T-helper 1 cell (primary cell): ENCODE measurements around the gene LILRB2.
"Not testable (repeated sequence)": the region's sequence is repeated elsewhere in the genome, so short reads cannot be mapped to it uniquely, and the experiment has no call there.

ENCODE experiments used
- DNase-seq, 5 donors: peaks; one replicate each; pipeline ENCODE4 v3.0.0-alpha.2; 2012 to 2020

LILRB2 gene

DNA sequence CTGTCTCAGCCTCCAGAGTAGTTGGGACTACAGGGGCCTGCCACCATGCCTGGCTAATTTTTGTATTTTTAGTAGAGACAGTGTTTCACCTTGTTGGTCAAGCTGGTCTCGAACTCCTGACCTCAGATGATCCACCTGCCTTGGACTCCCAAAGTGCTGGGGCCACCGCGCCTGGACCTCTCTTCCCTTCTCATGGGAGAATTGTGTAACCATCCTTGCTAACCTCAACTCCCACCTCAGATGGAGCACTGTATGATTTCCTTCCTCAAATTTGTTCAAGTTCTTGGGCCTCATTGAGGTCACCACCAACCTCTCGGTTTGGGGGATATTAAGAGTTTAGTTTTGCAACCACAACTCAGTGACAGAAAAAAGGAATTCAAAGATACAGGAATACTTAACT is 21.3 kb upstream of the LILRB2 start:
- no peak for DNase-seq

DNA sequence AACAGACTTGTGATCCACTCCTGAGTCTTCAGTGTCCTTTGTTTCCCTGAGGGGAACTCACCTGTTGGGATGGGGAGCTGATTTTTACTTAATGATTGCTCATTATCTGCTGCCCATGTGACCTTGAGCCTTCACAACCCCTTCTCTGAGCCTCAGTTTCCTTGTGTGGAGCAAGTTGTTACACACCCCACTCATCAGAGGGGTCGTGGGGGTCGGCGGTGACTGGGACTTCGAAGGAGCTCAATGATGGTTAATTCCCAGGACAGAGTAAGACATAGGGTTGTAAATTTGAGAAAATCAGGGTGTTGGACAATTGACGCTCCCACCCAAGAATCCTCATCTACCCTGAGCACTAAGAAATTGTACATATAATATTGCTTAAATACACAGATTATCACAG is 18.6 kb upstream of the LILRB2 start:
- no peak for DNase-seq

DNA sequence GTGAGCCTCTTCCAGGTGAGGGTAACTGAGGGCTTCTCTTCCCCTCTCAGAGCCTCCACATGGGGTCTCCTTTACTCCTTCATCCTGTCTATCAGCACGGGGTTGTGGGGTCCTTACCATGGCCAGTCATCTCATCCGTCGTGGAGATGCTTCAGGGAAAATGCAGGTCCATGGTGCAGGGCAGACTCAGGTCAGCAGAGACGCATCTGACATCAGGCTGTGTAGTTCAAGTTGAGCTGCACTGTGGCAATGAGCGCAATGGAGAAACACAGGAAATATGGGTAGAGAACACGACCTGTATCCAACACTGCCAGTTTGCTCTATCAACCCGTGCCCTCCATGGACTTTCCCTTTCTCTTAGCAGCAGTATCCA is 18.2 kb upstream of the LILRB2 start:
- DNase-seq: no peak

DNA sequence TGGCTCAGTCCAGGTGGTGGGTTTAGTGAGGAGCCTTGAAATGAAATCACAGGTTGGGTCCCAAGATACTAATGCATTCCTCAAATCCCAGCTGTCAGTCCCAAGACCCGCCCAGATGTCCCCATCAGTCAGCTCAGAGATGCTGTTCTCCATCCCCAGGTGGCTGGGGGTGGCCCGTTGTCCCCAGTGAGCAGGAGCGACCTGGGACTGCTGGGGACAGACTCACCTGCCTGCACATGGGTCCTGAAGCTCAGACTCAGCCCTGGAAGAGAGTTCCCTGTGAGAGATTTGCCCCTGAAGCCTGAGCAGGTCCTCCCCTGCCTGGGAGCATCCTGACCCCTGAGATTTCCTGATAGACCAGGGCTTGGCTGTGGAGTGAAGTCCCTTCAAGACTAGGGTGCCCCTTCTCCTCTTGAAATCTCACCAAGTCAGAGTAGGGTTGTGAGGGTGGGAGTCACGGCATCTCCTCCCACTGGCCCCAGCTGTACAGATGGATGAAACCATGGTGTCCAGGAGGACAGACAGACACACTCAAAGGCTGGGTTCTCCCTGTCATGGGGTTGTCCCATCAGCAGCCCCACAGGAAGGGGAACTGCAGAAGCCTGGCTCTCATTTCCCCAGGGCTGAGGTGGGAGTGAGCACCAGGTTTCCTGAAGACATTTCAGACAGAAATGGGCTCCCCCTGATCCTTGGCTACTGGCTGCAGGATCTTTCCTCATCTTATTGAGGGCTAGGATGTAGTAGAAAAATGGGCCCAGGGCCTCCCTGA is 17.6 kb upstream of the LILRB2 start:
- DNase-seq: no peak

DNA sequence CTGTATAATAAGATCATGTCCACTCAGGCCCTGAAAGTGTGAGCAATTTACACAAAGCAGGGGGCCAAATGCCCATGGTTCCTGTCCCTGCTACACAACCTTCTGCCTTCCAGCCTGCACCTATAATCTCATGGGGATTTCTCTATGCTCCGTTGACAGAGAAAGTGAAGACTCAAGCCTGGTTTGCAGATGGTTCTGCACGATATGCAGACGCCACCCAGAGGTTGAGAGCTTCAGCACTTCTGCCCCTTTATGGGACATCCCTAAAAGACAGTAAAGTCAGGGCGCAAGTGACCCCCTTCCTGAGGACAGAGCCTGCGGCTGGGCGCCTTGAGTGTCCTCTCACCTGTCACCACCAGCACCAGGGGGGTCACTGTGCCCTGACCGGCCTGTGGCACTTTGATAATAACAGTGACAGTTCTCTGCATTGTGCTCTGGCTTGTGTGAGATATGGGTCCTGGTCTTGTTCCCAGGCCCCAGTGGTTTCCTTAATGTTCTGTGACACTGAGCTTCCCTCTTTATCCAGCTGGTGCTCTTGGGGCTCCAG is 16.9 kb upstream of the LILRB2 start:
- DNase-seq: no peak

DNA sequence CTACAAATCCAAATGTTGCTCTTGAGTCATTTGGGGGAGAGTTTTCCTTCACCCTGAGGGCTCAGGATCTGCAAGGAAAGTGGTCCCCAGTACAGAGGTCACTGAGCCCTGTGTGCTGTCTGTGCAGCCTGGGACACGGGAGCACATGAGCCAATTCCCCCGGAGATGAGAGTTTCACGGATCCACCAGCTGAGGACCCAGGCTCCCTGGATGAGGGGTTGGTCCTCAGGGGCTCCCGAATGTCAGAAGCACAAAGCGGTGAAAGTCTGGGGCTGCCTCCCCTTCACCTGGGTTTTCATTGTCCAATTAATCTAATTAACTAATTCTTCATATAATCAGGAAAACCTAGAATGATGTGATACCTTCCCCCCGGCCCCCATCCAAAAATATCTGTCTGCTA is 13.6 kb upstream of the LILRB2 start:
- no peak for DNase-seq

DNA sequence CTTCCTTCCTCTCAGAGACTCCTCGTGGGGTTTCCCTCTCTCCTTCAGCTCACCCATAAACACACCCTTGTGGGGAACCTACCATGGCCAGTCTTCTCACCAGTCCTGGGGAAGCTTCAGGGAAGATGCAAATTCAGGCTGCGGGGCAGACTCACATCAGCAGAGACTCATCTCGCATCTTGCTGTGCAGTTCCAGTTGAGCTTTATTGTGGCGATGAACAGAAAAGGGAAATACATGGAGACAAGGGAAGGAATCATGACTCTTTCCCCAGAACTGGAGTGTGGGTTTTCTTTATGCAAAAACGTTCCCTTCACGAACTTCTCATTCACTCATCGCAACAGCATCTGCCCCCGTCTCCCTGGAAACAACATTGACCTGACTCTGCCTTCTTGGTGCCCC is 8.2 kb upstream of the LILRB2 start:
- DNase-seq: not testable (repeated sequence)

DNA sequence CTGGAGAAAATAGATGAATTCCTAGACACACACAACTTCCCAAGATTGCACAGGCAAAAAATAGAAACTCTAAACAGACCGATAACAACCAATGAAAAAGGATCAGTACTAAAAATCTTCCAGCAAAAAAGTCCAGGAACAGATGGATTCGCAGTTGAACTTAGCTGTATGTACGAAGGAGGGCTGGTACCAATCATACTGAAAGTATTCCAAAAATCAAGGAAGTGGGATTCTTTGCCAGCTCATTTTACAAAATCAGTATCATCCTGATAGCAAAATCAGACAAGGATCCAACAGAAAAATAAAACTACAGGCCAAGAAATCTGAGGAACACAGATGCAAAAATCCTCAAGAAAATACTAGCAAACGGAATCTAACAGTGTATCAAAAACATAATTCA is 6.5 kb upstream of the LILRB2 start:
- DNase-seq: no peak

DNA sequence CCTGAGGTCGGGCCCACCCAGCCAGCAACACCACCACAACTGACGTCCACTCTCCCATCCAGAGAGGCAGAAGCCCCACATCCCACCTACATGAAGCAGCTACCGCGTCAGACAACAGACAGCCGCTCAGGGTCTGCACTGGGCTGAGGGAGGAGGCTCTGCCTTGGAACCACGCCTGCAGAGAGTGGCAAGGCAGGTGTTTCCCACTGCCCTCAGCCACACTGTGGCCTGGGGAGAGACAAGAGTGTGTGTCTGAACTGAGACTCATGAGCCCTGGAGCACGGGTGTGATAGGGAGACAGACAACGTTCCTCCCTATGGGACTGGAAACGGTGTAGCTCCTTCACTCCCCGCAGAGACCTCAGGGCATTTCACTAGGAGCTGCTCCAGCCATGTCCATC is 5.4 kb upstream of the LILRB2 start:
- DNase-seq: not testable (repeated sequence)

DNA sequence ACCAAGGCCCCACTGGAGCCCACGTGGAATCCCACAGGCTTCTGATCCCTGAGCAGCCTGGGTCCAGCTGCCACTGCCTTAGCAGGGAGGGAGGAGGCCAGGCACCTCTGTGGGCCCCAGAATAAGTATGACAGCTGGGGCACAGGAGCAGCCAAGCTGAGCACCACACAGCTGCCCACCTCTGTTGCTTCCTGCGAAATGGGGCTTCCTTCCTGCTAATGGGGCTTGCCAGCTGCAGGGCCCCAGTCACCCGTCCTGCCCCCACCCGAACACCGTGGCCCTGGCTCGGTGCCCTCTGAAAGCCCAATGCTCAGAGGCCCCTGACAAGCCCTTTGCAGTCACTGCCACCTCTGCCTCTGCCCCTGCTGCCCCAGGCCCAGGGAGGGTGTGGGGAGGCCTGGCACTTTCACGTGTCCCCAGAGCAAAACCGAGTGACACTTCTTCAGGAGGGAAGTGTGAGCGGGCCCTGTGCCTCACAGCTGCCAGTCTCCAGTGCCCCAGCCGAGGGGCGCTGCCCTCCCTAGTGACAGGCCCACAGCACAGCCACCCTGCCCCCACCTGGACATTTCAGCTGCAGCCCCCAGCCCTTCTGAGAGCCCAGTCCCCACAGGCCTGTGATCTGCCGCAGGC is 4.6 kb upstream of the LILRB2 start:
- DNase-seq: not testable (repeated sequence)

DNA sequence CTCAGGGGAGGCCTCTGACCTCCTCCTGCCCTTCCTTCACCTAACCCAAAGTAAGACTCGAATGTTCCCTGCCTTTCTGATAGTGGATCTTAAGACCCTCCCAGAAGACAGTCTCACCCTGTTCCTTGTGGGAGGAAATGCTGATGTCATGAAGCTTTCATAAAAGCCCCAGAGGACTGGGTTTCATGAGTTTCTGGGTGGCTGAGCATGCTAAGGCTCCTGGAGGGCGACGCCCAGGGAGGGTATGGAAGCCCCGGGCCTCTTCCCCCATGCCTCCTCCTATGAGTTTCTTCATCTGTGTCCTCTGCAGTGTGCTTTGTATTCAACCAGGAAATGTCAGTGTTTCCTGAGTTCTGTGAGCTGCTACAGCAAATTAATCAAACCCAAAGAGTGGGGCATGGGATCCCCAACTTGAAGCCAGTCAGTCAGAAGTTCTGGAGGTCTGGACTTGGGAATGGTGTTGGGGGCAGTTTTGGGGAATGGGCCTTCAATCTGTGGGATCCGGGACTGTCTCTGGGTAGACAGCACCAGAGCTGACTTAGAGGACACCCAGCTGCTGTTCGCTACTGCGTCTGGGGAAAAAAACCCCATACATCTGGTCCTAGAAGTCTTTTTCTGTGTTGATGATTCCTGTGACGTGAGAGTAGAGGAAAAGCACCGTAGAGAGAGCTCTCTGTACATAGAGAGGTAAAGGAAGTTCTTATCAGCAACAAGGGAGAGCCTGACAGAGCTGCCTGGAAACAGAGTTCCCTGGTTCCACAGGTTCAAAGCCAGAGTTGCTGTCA is 2.0 kb upstream of the LILRB2 start:
- no peak for DNase-seq

DNA sequence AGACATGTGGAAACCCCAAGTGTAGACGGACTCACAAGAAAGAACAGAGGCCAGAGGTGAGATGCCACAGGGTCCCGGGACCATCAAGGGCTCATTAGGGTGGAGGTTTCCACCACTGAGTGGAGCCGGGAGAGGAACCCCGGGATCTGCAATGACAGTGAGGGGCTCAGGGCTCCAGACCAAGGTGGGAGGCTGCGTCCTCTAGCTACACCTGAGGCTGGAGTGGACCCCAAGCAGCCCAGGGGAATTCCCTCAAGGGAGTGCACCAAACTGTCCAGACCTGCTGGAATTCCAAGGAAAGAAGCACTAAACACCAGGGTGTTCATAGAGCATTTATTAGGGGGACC is 792 bp upstream of the LILRB2 start:
- not testable (repeated sequence) for DNase-seq

DNA sequence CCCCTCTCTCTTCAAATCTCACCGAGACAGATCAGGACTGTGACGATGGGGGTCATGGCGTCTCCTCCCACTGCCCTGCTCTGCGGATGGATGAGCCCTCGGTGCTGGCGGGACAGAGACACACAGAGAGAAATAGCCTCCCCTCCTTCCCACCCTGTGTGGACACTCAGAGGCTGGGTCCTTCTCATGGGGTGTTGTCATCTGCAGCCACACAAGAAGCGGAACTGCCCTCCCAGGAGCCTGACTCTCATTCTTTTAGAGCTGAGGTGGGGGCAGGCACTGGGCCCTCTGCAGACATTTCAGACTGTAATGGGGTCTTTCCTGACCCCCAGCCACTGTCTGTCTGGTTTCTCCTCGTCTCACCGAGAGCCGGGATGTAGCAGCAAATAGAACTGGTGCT is 469 bp downstream of the LILRB2 start:
- not testable (repeated sequence) for DNase-seq

DNA sequence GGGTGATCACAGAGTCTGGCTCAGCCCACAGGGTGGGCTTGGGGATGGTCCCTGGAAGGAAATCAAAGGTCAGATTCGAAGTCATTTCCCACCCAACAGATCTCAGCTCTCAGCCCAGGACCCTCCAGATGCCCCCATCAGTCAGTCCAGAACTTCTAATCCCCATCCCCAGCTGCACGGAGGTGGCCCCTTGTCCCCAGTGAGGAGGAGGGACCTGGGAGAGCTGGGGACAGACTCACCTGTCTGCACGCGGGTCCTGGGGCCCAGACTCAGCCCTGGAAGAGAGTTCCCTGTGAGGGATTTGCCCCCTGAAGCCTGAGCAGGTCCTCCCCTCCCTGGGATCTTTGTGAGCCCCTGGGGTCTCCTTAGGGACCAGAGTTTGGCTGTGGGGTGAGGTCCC is 885 bp downstream of the LILRB2 start:
- not testable (repeated sequence) for DNase-seq

DNA sequence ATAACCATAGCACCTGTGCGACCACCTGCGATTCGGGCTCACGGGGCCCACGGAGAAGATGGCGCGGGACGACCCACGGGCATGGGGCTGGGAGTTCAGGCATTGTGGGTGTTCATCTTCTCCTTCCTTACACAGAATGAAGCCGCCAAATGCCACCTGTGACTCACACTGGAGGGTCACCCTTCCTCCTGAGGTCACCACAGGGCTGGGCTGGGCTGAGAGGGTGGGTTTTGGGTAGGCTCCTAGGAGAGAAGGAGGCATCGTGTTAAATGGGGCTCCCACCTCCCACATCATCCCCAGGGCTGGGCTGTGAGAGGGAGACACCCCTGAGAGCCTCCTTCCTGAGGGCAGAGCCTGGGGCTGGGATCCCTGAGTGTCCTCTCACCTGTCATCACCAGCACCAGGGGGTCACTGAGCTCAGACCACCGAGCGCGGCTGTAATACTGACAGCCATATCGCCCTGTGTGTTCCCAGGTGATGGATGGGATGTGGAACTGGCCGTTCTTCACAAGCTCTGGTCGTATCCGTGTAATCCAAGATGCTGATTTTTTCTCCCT is 1.4 kb downstream of the LILRB2 start:
- DNase-seq: no peak

DNA sequence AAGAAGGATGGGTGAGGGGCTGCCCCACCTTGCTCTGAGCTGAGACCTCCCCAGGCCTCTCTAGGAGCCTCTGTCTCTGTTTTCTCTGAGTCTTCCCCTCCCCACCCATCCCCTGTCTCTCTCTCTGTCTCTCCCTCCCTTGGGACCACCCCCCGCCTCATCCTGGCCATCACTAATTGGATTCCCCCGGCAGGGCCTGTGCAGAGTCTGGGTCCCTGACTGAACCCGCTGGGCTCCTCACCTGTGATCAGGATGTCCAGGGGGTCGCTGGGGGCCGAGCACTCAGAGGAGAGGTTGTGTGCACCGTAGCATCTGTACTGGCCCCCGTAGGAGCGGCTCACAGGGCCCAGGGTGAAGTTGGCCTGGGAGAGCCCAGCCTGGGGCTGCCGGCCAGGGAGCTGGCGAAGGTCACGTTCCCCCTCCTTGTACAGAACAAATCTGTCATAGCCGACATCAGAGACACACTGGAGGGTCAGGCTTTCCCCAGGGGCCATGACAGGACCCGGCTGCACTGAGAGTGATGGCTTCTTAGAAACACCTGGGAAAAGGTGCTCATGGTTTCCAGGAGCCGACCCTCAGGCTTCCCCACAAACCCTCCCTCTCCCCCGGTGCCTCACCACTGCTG is 2.2 kb downstream of the LILRB2 start:
- not testable (repeated sequence) for DNase-seq

DNA sequence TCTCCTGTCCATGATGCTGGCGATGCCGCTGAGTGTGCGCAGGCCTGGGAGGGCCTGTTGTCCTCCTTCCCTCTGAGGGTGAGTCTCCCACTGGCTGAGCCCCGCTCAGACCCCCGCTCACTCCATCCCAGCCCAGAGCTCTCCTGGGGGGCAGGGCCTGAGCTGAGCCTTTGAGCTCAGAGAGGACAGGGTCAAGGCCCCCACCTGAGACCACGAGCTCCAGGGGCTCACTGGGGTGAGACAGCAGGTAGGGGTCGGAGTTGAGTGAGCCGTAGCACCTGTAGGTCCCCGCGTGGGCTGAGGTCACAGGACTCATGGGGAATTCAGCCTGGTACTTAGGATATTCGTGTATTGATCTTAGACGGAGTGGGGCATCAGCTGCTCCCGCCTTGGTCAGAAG is 2.9 kb downstream of the LILRB2 start:
- not testable (repeated sequence) for DNase-seq

DNA sequence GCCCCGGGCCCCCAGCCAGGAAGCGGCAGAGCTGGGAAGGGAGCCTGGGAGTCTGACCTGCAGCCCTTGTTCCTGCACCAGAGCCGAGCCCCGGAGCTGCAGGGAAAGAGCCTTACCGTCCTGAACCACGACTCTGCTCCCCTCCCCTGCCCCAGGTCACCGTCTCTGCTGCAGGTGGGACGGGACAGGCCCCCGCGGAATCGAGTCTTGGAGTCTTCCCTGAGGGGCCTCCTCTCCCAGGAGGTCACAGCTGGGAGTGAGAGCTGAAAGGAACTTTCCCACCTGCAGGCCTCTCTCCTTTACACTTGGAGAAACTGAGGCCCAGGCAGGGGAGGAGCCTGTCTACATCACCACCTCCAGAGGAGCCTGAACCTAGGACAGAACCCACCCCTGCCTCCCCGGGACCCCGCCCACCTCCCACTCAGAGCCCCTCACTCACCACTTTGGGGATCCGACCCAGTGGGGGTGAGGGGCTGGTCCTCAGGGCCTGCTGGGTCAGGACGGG is 3.7 kb downstream of the LILRB2 start:
- DNase-seq: not testable (repeated sequence)

DNA sequence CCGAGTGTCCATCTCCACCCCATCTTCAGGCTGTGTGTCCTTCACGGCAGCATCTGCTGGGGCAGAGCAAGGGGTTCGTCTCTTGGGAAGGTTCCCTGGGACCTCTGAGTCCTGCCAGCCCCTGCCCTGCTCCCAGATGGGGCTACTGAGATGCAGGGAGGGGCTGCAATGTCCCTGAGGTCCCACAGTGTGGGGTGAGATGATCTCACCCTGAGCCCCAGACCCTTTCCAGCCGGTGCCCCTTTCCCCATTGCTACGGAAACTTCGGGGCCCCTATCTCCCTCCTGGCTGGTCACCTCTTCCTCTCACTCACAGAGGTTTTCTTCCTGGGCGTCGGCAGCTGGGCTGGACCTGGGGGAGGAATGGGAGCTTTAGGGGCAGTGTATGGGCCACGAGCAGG is 5.0 kb downstream of the LILRB2 start:
- DNase-seq: no peak

DNA sequence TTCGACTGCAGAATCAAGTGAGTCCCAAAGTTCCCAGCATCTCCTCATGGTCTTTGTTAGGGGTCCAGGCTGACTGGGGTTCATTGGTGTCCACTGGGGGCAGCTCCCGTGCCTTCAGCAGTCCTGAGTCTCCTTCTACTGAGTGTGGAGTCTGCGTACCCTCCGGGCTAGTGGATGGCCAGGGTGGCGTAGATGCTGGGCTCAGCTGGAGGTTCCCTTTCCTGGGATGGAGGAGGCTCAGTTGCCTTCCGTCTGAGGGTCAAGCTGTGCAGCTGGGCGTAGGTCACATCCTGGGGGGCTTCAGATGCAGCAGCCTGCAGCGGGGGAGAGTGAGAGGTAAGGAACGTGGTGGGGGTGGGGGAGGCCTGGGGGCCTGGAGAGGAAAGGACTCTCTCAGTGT is 6.4 kb downstream of the LILRB2 start:
- DNase-seq: not testable (repeated sequence)

DNA sequence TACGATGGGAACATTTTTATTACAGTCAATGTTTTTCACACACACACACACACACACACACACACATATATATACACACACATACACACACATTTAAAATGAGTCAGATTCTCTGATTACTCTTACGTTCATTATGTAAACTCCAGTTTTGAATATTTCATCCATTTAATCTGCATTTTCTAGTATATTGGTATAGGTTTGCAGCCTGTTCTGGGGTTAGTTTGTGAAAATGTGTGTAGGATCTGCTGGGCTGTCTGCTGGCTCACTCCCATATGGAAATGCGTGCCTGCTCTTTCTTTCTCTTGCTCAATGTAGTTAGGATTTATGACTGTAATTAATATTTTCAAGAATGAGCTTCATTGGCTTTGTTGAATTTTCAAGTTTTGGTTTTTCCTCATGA is 7.1 kb downstream of the LILRB2 start:
- DNase-seq: no peak

DNA sequence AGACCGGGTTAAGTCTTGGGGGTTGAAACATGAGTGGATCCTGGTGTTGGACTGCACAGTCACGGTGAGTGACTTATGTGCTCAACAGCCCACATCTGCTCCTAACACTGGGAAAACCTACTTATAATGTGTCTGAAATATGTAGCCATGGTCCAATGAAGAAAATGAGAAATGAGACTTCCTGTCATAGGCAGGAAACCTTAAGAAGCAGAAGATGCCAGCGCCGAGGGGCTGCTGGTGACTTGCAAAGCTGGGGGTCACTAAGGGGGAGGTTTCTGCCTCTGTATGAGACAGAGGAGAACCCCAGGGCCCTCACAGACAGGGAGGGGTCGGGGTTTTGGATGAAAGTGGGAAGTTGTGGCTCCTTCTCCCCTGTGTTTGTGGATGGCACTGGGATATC is 8.7 kb downstream of the LILRB2 start:
- DNase-seq: not testable (repeated sequence)

DNA sequence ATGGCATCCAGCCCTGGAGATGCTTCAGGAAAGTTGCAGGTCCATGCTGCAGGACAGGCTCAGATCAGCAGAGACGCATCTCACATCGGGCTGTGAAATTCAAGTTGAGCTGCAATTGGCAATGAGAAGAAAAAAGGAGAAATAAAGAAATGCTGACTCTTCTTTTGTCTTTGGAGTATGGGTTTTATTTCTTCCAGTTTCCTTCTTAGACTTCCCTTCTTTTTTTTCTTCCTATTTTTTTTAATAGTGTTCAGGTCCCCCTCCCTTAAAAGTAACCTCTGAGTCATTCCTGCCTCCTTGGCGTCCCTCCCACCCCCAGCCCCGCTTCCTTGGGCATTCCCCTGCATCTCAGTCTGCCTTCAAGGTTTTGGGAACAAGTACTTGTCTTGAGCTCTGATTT is 9.3 kb downstream of the LILRB2 start:
- not testable (repeated sequence) for DNase-seq
